Measurements from ENCODE around the gene BPGM. TPM values are rescaled to one million over a fixed set of nuclear protein-coding genes. Genes with fewer than 3 reads are reported as not detected.

The BPGM gene
- total RNA-seq, 1 experiment from 2014 or later: 10.0 TPM

- no peak overlapping the region for H3K27ac ChIP-seq (ENCODE audit: low read depth, low read length)
Observed at GRCh38 chr7:134616611-134617010, 30.0 kb upstream of the BPGM start.

More at GRCh38 chr7:134616611-134617010, 30.0 kb upstream of the BPGM start:
- ChIA-PET RAD21 (ENCODE audit: low non-redundant PET in 1 of 2, low total read pairs in 2 of 2, uncharacterized antibody in 2 of 2, unreplicated experiment in 2 of 2) (no interaction called here), CTCF (no interaction called here), POLR2A (no interaction called here)
- BruUV-seq (replicated peaks): no TSS peak
- H3K9me3 ChIP-seq (ENCODE audit: control insufficient read depth in 1 of 2, insufficient read depth in 1 of 2, low read depth in 1 of 2, low read length in 2 of 2): no peaks in the 10 kb centered on the region
- DNase-seq (ENCODE audit: low read depth, low spot score): no peak
- no peaks in the 10 kb centered on the region for H3K9me2 ChIP-seq (ENCODE audit: insufficient read depth)
- H2AFZ ChIP-seq (ENCODE audit: low read depth, low read length, poor library complexity, severe bottlenecking): no peak overlapping the region
- intact Hi-C loops (cut with micrococcal nuclease): no loop called here
- no peak for ATAC-seq
- TF ChIP-seq EGR1 (IDR thresholded peaks at IDR 0.05; ENCODE audit: low read depth) (no peak), FOSL1 (IDR thresholded peaks at IDR 0.05; ENCODE audit: low read depth) (no peak), CBX3 (IDR thresholded peaks at IDR 0.05; ENCODE audit: low read depth) (no peak), EZH2 (IDR thresholded peaks at IDR 0.05) (no peak), SP1 (IDR thresholded peaks at IDR 0.05; ENCODE audit: low read depth) (no peak), ZBTB33 (IDR thresholded peaks at IDR 0.05; ENCODE audit: extremely low read depth, insufficient replicate concordance, low read length) (no peak), EZH2phosphoT487 (IDR thresholded peaks at IDR 0.05; ENCODE audit: borderline replicate concordance) (no peak), CEBPB (IDR thresholded peaks at IDR 0.05; ENCODE audit: low read depth) (no peak), POLR2AphosphoS5 (IDR thresholded peaks at IDR 0.05; ENCODE audit: low read depth, low read length) (no peak), ZNF274 (IDR thresholded peaks at IDR 0.05; ENCODE audit: low read depth, low read length) (no peak), JUND (IDR thresholded peaks at IDR 0.05) (no peak), SIN3A (IDR thresholded peaks at IDR 0.05; ENCODE audit: low read depth) (no peak), TCF7L2 (IDR thresholded peaks at IDR 0.05; ENCODE audit: borderline replicate concordance, extremely low read depth, insufficient read depth, insufficient read length) (no peak), POLR2A (IDR thresholded peaks at IDR 0.05; ENCODE audit: borderline replicate concordance, extremely low read depth, insufficient read depth, insufficient read length) (no peak), SRF (IDR thresholded peaks at IDR 0.05; ENCODE audit: low read depth) (no peak), YY1 (IDR thresholded peaks at IDR 0.05; ENCODE audit: extremely low read depth, insufficient replicate concordance, low read depth, low read length) (no peak), ELF1 (IDR thresholded peaks at IDR 0.05; ENCODE audit: borderline replicate concordance, low read depth) (no peak), ATF3 (IDR thresholded peaks at IDR 0.05) (no peak)
- H3K9ac ChIP-seq (ENCODE audit: low read length): no peak overlapping the region
- H3K4me2 ChIP-seq (ENCODE audit: low read length): no peak overlapping the region
- H3K27me3 ChIP-seq (ENCODE audit: insufficient read depth, low read length): peaks cover 11% of the 10 kb centered on the region; the same call in 1 of the 2 replicates
- H3K79me2 ChIP-seq (ENCODE audit: insufficient read depth, low read length): no peaks in the 10 kb centered on the region
- no peaks in the 10 kb centered on the region for H3K36me3 ChIP-seq (ENCODE audit: control insufficient read depth in 1 of 2, insufficient read depth in 2 of 2, low read length in 2 of 2)
- no peak overlapping the region for H3K4me3 ChIP-seq (replicated peaks in 1 of 2; ENCODE audit: low read depth in 1 of 2, low read length in 2 of 2)
- H4K20me1 ChIP-seq (ENCODE audit: insufficient read depth): no peaks in the 10 kb centered on the region
- peaks cover 0 to 6% of the 10 kb centered on the region in 2 experiments; a peak in 1 of 4 replicates for H3K4me1 ChIP-seq (ENCODE audit: control insufficient read depth in 1 of 2, insufficient read depth in 2 of 2, low read length in 2 of 2)

All from HCT116 (cell line).